Astrocyte (in vitro differentiated cells and primary cell): ENCODE data around the gene SSBP3. TPM values are rescaled to one million over a fixed set of nuclear protein-coding genes. Genes with fewer than 3 reads are reported as not detected.

Experiments used
- DNase-seq: peaks from one replicate; pipeline ENCODE4 v3.0.0-alpha.2; 2010; ENCODE audit warnings: low read depth
- FAIRE-seq: peaks from 2 replicates; lab custom pipeline; 2011; peaks lifted over from hg19 to GRCh38; lab: Jason Lieb, UNC
- H2AFZ ChIP-seq: 2 replicates; pipeline ENCODE4 v1.6.0; 2012; ENCODE audit warnings: low read depth, low read length, inconsistent platforms
- H3K27ac ChIP-seq: 2 replicates; pipeline ENCODE4 v1.5.1; 2011; ENCODE audit warnings: low read depth, low read length, inconsistent platforms
- H3K27me3 ChIP-seq: 2 replicates; pipeline ENCODE4 v1.6.0; 2011; ENCODE audit warnings: low read length, inconsistent platforms; ENCODE audit not compliant: insufficient read depth
- H3K36me3 ChIP-seq: 2 replicates; pipeline ENCODE4 v1.5.1; 2011; ENCODE audit warnings: low read length, inconsistent platforms; ENCODE audit not compliant: insufficient read depth
- H3K4me1 ChIP-seq: 2 replicates; pipeline ENCODE4 v1.5.1; 2011; ENCODE audit warnings: low read length, inconsistent platforms; ENCODE audit not compliant: insufficient read depth
- H3K4me2 ChIP-seq: 2 replicates; pipeline ENCODE4 v1.6.0; 2012; ENCODE audit warnings: low read length, inconsistent platforms
- H3K4me3 ChIP-seq: 2 replicates; pipeline ENCODE4 v1.5.1; 2011; ENCODE audit warnings: low read depth, mild to moderate bottlenecking, low read length, inconsistent platforms; ENCODE audit not compliant: insufficient read depth
- H3K79me2 ChIP-seq: 2 replicates; pipeline ENCODE4 v1.6.0; 2012; ENCODE audit warnings: mild to moderate bottlenecking, low read length, inconsistent platforms; ENCODE audit not compliant: insufficient read depth
- H3K9ac ChIP-seq: 2 replicates; pipeline ENCODE4 v1.6.0; 2012; ENCODE audit warnings: mild to moderate bottlenecking, low read length, inconsistent platforms
- H3K9me3 ChIP-seq: 2 replicates; pipeline ENCODE4 v1.5.1; 2012; ENCODE audit warnings: low read depth, mild to moderate bottlenecking, low read length, inconsistent platforms; ENCODE audit not compliant: insufficient read depth
- H4K20me1 ChIP-seq: 2 replicates; pipeline ENCODE4 v1.6.0; 2012; ENCODE audit warnings: low read length, inconsistent platforms; ENCODE audit not compliant: insufficient read depth
- H3K27ac Mint-ChIP-seq: one replicate; pipeline ENCODE4 v1.8.0; 2021; ENCODE audit warnings: mild to moderate bottlenecking, mixed read lengths; ENCODE audit not compliant: unreplicated experiment
- H3K27me3 Mint-ChIP-seq: one replicate; pipeline ENCODE4 v1.8.0; 2021; ENCODE audit warnings: low read depth, mixed read lengths; ENCODE audit not compliant: unreplicated experiment
- H3K36me3 Mint-ChIP-seq: one replicate; pipeline ENCODE4 v1.8.0; 2021; ENCODE audit warnings: low read depth, mixed read lengths; ENCODE audit not compliant: unreplicated experiment
- H3K4me1 Mint-ChIP-seq: one replicate; pipeline ENCODE4 v1.8.0; 2021; ENCODE audit warnings: low read depth, mixed read lengths; ENCODE audit not compliant: unreplicated experiment
- H3K4me3 Mint-ChIP-seq: one replicate; pipeline ENCODE4 v1.8.0; 2021; ENCODE audit warnings: mild to moderate bottlenecking, moderate library complexity, mixed read lengths; ENCODE audit not compliant: unreplicated experiment
- H3K9me3 Mint-ChIP-seq: one replicate; pipeline ENCODE4 v1.8.0; 2021; ENCODE audit warnings: mild to moderate bottlenecking, mixed read lengths; ENCODE audit not compliant: unreplicated experiment
- CTCF ChIP-seq: IDR thresholded peaks from 2 replicates; pipeline ENCODE4 v1.5.1; 2011; ENCODE audit warnings: low read depth, mild to moderate bottlenecking, inconsistent platforms, low read length, moderate library complexity; ENCODE audit not compliant: insufficient read depth
- EZH2 ChIP-seq: IDR thresholded peaks from 2 replicates; pipeline ENCODE4 v1.6.1; 2012; ENCODE audit warnings: mild to moderate bottlenecking, low read length, inconsistent platforms; ENCODE audit not compliant: insufficient read depth
- total RNA-seq: library from RNA; stranded (reverse); gene quantifications from 2 replicates; pipeline ENCODE4 v1.2.1, GENCODE V29; 2021

The SSBP3 gene
- total RNA-seq, 1 donor from 2014 or later: 89.8 TPM

- Mint-ChIP-seq H3K27me3 (no peaks in the 10 kb centered on the region), H3K4me1 (peaks cover 38% of the 10 kb centered on the region), H3K4me3 (no peak overlapping the region), H3K9me3 (no peaks in the 10 kb centered on the region), H3K36me3 (peaks cover 21% of the 10 kb centered on the region), H3K27ac (no peak overlapping the region)
- Histone ChIP-seq H3K4me3 (no peak overlapping the region), H3K9ac (no peak overlapping the region), H3K27ac (no peak overlapping the region), H2AFZ (no peak overlapping the region), H3K27me3 (no peaks in the 10 kb centered on the region), H3K79me2 (peaks cover 27% of the 10 kb centered on the region), H3K4me1 (peaks cover 13% of the 10 kb centered on the region), H3K4me2 (no peak overlapping the region), H3K9me3 (no peaks in the 10 kb centered on the region), H4K20me1 (peaks cover 99% of the 10 kb centered on the region), H3K36me3 (peaks cover 3% of the 10 kb centered on the region)
- FAIRE-seq (no peak), DNase-seq (no peak)
- TF ChIP-seq EZH2 (no peak), CTCF (no peak)
Observed at GRCh38 chr1:54323324-54323739, 82.9 kb downstream of the SSBP3 start.

- Histone ChIP-seq H3K79me2 (peaks cover 20% of the 10 kb centered on the region), H2AFZ (no peak overlapping the region), H3K9ac (no peak overlapping the region), H3K4me1 (no peaks in the 10 kb centered on the region), H3K9me3 (no peaks in the 10 kb centered on the region), H3K36me3 (peaks cover 3% of the 10 kb centered on the region), H3K27ac (no peak overlapping the region), H3K27me3 (no peaks in the 10 kb centered on the region), H4K20me1 (peaks cover 71% of the 10 kb centered on the region), H3K4me3 (no peak overlapping the region), H3K4me2 (no peak overlapping the region)
- H3K4me3 Mint-ChIP-seq: no peak overlapping the region
- DNase-seq: no peak
- peaks cover 23% of the 10 kb centered on the region for H3K36me3 Mint-ChIP-seq
- no peak overlapping the region for H3K27ac Mint-ChIP-seq
- no peak for FAIRE-seq
- TF ChIP-seq CTCF (no peak), EZH2 (no peak)
- no peaks in the 10 kb centered on the region for H3K9me3 Mint-ChIP-seq
- peaks cover 21% of the 10 kb centered on the region for H3K4me1 Mint-ChIP-seq
- H3K27me3 Mint-ChIP-seq: no peaks in the 10 kb centered on the region
Observed at GRCh38 chr1:54318246-54318814, 87.9 kb downstream of the SSBP3 start.

GRCh38 chr1:54317084-54317483 is 89.1 kb downstream of the SSBP3 start:
- Mint-ChIP-seq H3K4me1 (peaks cover 29% of the 10 kb centered on the region), H3K4me3 (no peak overlapping the region), H3K27ac (no peak overlapping the region)

More at GRCh38 chr1:54317084-54317483, 89.1 kb downstream of the SSBP3 start:
- no peaks in the 10 kb centered on the region for H3K9me3 ChIP-seq
- FAIRE-seq (no peak), DNase-seq (no peak)
- H3K9me3 Mint-ChIP-seq: no peaks in the 10 kb centered on the region
- H3K36me3 Mint-ChIP-seq: peaks cover 23% of the 10 kb centered on the region
- no peaks in the 10 kb centered on the region for H3K27me3 Mint-ChIP-seq
- peaks cover 59% of the 10 kb centered on the region for H4K20me1 ChIP-seq
- H3K9ac ChIP-seq: no peak overlapping the region
- H3K4me2 ChIP-seq: no peak overlapping the region
- no peak for TF ChIP-seq EZH2
- no peak for TF ChIP-seq CTCF
- H3K4me1 ChIP-seq: peaks cover 8% of the 10 kb centered on the region
- no peak overlapping the region for H3K4me3 ChIP-seq
- no peak overlapping the region for H2AFZ ChIP-seq
- no peaks in the 10 kb centered on the region for H3K27me3 ChIP-seq
- peaks cover 18% of the 10 kb centered on the region for H3K79me2 ChIP-seq
- no peak overlapping the region for H3K27ac ChIP-seq
- H3K36me3 ChIP-seq: peaks cover 3% of the 10 kb centered on the region
